DMS 273 (cell line): ENCODE measurements around the gene TNP2.

Experiments
- DNase-seq: peaks from one replicate; lab custom pipeline; 2025; ENCODE audit not compliant: unreplicated experiment; lab: John Stamatoyannopoulos, UW

The TNP2 gene

DNA sequence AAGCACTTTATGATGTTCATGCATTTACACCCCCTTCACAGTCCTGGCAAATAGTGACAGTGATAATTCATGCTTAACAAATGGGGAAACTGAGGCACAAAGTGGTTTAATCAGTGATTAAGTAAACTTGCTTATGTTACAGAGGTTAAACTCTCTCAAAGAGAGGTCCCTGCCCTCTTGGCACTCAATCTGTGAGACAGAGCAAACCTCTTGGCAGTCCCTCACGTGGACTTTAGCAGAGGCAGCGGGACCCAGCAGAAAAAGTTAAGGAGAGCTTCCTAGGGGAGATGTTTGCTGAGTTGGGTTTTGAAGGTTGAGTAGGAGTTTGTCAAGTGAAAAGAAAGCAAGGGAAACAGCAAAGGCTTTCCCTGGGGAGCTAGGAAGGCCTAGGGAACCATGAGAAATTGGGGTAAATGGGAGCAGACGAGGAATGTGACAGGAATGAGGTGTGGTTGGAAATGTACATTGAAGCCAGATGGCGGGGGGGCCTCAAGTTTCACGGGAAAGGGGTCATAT lies 23.8 kb downstream of the TNP2 start:
- no peak for DNase-seq

DNA sequence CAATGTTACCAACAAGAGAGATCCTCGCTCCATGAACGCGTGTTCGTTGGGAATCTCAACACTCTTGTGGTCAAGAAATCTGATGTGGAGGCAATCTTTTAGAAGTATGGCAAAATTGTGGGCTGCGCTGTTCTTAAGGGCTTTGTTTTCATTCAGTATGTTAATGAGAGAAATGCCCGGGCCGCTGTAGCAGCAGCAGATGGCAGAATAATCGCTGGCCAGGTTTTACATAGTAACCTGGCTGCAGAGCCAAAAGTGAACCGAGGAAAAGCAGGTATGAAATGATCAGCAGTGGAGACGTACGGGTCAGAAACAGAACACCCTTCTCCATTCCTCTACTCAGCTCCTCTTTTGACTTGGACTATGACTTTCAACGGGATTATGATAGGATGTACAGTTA lies 26.5 kb downstream of the TNP2 start:
- DNase-seq: peak; percentile 86

GRCh38 chr16:11241480-11242204 lies 27.5 kb downstream of the TNP2 start:
- no peak for DNase-seq

DNA sequence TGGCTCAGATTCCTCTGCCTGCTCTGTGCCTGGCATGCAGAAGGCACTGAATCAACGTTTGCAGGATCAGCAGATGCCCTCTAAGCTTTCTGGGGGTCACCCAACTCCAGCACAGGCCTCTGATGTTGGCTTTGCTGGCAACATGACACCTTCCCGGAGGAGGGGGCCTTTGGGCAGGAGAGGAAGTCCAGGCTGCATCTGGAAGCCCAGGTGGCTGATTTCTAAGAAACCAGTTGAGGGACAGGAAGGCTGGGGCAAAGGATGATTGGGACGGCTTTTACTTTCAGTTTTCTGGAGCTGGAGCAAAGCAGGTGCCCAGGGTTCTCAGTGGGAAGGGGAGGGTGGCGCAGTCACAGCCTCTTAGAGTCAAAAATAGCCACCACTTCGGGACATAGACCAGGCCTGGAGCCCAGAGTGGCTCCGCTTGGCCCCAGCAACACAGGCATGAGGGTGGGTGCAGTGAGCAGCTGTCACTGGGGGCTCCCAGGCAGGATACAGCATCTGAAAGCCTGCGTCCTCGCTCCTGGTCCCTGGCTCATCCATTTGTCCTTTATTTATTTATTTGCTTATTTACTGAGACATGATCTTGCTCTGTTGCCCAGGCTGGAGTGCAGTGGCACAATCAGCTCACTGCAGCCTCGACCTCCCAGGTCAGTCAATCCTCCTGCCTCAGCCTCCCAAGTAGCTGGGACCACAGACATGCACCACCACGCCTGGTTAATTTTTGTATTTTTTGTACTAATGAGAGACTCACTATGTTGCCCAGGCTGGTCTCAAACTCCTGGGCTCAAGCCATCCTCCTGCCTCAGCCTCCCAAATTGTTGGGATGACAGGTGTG lies 28.3 kb downstream of the TNP2 start:
- DNase-seq: peak; percentile 78

DNA sequence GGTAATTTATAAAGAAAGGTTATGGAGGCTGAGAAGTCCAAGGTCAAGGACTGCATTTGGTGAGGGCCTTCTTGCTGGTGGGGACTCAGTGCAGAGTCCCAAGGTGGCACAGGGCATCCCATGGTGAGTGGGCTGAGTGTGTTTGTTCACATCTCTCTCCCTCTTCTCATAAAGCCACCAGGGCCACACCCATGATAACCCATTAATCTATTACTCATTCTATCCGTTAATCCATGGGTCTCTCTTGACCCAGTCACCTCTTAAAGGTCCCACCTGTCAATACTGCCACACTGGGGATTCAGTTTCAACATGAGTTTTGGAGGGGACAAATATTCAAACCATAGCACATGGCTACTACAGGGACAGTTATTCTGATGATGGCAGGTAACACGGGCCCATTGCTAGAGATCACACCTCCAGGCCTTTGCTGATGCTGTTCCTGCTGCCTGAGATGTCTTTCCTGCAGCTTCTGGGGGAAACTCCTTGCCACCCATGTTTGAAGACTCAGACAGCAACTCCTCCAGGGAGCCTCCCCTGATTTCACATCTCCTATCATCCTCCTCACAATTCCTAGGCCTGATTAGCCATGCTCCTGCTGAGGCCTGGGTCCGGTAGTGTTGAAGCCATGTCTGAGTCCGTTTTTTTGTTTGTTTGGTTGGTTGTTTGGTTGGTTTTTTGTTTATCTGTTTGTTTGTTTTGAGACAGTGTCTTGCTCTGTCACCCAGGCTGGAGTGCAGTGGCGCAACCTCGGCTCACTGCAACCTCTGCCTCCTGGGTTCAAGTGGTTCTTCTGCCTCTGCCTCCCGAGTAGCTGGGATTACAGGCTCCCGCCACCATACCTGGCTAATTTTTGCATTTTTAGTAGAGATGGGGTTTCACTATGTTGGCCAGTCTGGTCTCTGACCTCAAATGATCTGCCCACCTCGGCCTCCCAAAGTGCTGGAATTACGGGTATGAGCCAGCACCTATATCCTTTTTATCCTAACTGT lies 29.2 kb downstream of the TNP2 start:
- DNase-seq: no peak

- no peak for DNase-seq
Measured at GRCh38 chr16:11238272-11239202, 30.6 kb downstream of the TNP2 start.

DNA sequence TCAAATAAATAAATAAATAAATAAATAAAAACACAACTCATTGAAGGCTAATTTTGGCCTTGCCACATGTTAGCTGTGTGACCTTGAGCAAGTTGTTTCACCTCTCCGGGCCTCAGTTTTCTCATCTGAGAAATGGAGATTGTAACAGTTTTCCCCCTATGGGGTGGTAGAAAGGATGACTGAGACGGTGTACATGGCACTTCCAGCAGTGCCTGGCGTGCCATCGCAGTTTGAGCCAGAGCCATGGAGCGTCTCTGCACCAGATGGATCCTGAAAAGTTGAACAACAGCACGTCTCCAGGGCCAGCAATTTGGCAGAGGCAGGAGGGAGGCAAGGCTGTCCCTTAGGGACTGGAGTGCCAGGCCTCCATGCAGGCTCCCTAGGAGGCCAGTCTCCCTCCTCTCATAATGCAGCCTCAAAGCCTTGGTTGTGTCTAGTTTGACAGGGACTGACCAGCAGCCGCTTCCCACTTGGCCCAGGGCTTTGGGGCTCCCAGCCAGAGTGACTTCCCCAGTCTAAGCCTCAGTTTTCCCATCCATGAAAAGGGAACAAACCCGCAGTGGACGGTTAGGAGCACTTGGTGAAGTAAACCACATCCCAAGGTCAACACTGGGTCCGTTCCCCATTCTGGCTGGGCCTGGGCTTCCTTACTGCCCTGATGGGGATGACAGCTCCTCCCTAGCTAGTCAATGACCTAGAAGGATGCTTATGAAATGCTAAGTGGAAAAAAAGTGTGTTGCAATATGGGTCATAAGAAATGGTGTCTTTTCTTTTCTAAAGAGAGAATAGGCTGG lies 32.5 kb downstream of the TNP2 start:
- peak; percentile 61 for DNase-seq

DNA sequence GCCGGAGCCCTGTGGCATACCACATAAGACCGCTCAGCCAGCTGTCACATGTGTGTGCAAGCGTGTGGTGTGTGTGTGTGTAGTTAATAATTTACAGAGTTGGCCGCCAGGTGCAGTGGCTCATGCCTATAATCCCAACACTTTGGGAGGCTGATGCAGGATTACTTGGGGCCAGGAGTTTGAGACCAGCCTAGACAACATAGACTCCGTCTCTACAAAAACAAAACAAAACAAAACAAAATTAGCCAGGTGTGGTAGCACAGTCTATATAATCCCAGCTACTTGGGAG lies 33.5 kb downstream of the TNP2 start:
- no peak for DNase-seq

DNA sequence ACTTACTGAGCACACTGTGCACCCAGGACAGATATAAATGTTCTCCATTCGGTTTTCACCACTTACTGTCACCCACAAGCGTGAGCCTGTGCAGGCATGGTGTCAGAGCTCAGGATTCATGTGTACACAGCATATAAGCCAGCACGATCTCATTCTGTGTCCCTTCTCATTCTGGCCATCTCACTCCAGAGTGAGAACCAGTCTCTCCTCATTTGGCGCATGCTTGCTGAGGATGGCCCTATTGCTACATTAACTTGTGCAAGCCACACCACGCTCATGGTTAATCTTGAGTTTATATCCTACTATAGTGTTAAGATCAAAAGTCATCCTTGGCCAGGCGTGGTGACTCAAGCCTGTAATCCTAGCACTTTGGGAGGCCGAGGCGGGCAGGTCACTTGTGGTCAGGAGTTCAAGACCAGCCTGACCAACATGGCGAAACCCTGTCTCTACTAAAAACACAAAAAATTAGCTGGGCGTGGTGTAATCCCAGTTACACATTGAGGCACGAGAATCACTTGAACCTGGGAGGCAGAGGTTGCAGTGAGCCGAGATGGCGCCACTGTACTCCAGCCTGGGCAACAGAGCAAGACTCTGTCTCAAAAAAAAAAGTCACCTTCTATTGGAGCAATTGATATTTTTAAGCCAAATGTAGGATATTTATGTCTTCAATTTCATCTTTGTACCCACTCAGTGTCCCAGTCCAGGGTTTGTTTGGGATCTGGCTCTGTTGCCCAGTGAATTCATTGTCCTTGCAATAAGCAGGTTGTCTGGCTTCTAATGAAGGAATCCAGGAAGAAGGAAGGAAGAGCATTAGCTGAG lies 34.0 kb downstream of the TNP2 start:
- DNase-seq: no peak

GRCh38 chr16:11233727-11234376 lies 35.3 kb downstream of the TNP2 start:
- no peak for DNase-seq

DNA sequence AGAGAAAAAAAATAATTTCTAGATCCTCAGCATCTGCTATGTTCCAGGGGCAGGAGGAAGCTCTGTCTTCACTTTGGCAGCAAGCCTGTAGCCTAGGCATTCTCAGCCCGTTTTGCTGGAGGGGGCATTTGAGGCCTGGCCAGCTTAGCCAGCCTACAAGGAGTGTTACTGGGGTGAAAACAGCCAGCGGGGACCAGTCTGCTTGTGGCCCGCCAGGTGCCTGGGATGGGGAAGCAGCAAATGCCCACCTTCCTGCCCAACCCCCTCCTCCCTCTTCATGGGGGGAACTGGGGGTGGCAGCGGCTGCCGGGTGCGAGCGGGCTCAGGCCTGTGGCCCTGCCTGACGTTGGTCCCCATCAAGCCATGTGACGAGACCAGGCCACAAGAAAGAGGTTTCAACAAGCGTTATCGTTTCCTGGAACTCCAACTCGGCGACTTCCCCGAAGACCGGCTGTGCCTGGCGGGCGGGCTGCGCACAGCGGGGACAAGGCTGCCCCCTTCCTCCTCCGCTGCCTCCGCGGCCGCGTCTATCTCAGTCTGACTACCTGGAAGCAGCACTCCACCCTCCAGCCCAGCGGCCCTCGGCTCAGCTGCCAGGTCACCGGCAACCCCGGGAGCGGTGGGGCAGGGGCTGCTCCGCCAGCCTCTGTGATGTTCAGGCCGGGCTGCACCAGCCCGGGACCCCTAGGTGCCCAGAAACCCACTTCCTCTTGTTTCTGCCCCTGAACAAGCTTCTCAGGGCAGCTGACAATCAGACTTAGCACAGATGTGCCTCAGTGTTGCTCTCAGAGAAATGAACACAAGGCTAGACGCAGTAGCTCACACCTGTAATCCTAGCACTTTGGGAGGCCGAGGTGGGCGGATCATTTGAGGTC lies 36.0 kb downstream of the TNP2 start:
- no peak for DNase-seq

- no peak for DNase-seq
Measured at GRCh38 chr16:11232302-11232851, 36.7 kb downstream of the TNP2 start.

DNA sequence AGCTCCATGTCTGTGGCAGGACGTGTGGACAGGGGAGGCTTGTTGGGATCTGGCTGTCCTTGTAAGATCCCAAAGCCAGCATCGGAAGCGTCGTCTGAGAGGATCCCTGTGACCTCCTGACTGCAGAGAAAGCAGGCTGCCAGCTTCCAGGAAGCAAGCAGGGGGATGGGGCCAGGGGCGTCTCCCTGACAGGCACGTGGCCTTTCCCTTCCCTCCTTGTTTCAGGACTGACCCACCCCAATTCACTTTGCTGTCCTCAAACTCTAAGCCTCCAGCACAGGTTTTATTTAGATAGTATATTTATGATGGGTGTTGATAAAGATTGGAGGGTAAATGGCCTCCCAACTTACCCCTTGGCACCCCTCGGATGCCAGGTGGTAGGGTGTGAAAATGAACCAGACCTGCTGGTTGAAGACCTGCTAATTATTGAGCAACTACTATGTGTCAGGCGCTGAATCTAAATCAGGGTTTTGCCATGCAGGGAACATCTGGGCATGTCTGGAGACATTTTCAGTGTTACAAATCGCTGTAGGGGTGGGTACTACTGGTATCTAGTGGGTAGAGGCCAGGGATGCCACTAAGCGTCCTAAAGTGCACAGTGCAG lies 37.7 kb downstream of the TNP2 start:
- no peak for DNase-seq

DNA sequence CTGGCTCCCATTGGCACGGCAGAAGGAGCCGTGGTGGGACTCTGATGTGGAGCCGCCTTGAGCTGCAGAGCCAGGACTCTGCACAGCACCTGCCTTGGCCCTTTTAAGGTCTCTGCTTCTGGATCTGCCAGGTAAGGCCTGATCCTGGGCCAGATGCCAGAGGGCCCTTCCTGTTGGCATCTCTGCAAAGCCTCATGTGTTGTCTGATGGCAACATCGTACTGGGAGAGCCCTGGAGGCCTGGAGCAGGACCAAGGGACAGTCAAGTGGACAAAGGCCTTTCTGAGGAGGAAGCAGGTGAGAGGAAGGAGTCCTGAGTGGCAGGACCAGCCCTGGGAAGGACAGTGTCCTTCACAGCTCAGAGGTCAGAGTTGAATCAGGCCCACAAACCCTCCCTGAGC lies 39.2 kb downstream of the TNP2 start:
- DNase-seq: no peak

- no peak for DNase-seq
Measured at GRCh38 chr16:11229432-11229831, 39.7 kb downstream of the TNP2 start.
